ENCODE data around the gene MPIG6B.

DNA sequence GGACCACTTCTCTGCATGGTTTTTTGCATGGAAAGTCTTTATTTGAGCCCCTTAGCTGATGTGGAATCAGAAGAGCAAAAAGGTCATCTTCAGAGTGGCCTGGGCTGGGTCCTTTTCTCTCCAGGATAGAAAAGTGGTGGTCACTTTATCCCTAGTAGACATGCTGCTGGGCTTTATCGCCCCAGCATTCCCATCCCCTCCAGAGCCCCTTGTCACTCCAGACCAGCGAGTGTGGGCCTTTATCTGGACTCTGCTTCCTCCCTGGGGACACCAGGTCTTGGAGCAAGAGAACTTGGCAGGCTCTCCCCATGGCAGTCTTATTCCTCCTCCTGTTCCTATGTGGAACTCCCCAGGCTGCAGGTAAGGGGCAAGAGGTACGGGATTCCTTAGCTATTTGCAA lies 16.6 kb upstream of the MPIG6B start, which contains the start of gene LY6G6F:
- TF ChIP-seq, protein P1, sequence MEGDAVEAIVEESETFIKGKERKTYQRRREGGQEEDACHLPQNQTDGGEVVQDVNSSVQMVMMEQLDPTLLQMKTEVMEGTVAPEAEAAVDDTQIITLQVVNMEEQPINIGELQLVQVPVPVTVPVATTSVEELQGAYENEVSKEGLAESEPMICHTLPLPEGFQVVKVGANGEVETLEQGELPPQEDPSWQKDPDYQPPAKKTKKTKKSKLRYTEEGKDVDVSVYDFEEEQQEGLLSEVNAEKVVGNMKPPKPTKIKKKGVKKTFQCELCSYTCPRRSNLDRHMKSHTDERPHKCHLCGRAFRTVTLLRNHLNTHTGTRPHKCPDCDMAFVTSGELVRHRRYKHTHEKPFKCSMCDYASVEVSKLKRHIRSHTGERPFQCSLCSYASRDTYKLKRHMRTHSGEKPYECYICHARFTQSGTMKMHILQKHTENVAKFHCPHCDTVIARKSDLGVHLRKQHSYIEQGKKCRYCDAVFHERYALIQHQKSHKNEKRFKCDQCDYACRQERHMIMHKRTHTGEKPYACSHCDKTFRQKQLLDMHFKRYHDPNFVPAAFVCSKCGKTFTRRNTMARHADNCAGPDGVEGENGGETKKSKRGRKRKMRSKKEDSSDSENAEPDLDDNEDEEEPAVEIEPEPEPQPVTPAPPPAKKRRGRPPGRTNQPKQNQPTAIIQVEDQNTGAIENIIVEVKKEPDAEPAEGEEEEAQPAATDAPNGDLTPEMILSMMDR (IDR thresholded peaks at IDR 0.05; ENCODE audit: low read depth, low read length, missing input control): no peak
- TF ChIP-seq TAF1 (conservative IDR thresholded peaks at IDR 0.05): no peak
- TF ChIP-seq EGR1 (IDR thresholded peaks at IDR 0.05; ENCODE audit: low read depth in 2 of 2): no peak
